BLaER1 treated with 17β-estradiol and CSF1 and Interleukin-3, amounts not matched to agents 10 nM and 100 nM (cell line): ENCODE measurements around the gene DNAH1.
A peak's percentile ranks its signal among the peaks of the same experiment; 100 is the strongest.

Experiments
- H3K27ac ChIP-seq, 11 experiments: shearing (Covaris generic); formaldehyde crosslinking; 2 replicates each; pipeline ENCODE4 v1.8.1; 2022
- H3K27me3 ChIP-seq, 11 experiments: shearing (Covaris generic); formaldehyde crosslinking; 2 replicates each; pipeline ENCODE4 v1.8.1; 2022
- H3K36me3 ChIP-seq, 11 experiments: shearing (Covaris generic); formaldehyde crosslinking; 2 replicates each; pipeline ENCODE4 v1.8.1; 2022
- H3K4me1 ChIP-seq, 10 experiments: shearing (Covaris generic); formaldehyde crosslinking; 2 replicates each; pipeline ENCODE4 v1.8.1; 2022
- H3K4me2 ChIP-seq, 11 experiments: shearing (Covaris generic); formaldehyde crosslinking; 2 replicates each; pipeline ENCODE4 v1.8.1; 2022
- H3K4me3 ChIP-seq, 10 experiments: shearing (Covaris generic); formaldehyde crosslinking; 2 replicates each; pipeline ENCODE4 v1.8.1; 2022
- H3K9ac ChIP-seq, 11 experiments: shearing (Covaris generic); formaldehyde crosslinking; 2 replicates each; pipeline ENCODE4 v1.8.1; 2022
- H3K9me3 ChIP-seq, 11 experiments: shearing (Covaris generic); formaldehyde crosslinking; replicated peaks in 1 of 11; 2 replicates each; pipeline ENCODE4 v1.8.1; 2022
- H4K20me1 ChIP-seq, 11 experiments: shearing (Covaris generic); formaldehyde crosslinking; 2 replicates each; pipeline ENCODE4 v1.8.1; 2022
- Cebpa-rat ChIP-seq, 11 experiments: shearing (Covaris generic); IDR thresholded peaks; 2 replicates each; pipeline ENCODE4 v1.8.1; 2022

DNAH1 gene

DNA sequence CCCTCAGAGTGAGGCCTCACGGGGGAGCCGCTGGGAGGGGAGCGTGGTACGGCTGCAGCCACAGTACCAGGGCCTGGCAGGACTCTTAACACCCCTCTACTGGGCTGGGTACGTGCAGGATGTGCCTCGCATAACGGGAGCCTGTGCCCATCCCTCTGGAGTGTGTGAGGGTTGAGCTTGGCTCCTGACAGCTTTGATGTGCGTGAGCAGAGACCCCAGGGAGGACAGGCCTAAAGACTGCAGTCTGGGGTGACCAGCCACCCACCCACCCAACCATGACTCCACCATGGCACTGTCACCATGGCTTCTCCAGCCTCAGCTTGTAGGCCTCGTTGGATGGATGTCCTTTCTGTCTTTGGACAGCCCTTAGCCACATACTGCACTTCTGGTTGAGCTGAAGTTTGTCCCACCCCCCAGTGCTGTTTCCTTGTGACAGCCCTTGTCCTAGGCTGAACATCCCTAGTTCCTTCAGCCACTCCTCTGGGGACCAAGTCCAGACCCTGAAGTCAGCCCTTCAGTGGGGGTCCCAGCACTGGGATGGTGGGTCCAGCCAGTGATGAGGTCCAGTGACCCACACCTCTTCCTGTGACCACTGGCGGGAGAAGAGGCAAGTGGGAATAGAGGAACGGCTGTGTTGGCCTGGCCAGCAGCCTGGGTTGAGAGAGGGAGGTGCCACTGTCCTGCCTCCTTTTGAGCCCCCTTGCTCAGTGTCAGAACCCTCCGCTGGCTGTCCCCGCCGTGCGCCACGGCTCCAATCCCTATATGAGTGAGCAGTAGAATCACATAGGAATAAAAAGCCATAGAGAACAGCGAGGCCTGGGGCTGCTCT, 22.4 kb upstream of the DNAH1 start:
- TF ChIP-seq Cebpa-rat (IDR thresholded peaks at IDR 0.05) = no peak
- Histone ChIP-seq H4K20me1 (peaks cover 0 to 85% (median 26%) of the 10 kb centered on the region in 11 experiments; a peak in 14 of 22 replicates), H3K36me3 (peaks cover 18 to 61% (median 43%) of the 10 kb centered on the region in 11 experiments), H3K27me3 (no peaks in the 10 kb centered on the region), H3K27ac (no peak overlapping the region; a peak in 1 of 22 replicates), H3K4me1 (peaks cover 41 to 58% (median 52%) of the 10 kb centered on the region in 10 experiments), H3K9ac (peak overlapping the region in 4 of 11 experiments; percentile 15 to 32 (median 25); a peak in 3 of 22 replicates), H3K9me3 (no peaks in the 10 kb centered on the region), H3K4me3 (no peak overlapping the region), H3K4me2 (no peak overlapping the region)

DNA sequence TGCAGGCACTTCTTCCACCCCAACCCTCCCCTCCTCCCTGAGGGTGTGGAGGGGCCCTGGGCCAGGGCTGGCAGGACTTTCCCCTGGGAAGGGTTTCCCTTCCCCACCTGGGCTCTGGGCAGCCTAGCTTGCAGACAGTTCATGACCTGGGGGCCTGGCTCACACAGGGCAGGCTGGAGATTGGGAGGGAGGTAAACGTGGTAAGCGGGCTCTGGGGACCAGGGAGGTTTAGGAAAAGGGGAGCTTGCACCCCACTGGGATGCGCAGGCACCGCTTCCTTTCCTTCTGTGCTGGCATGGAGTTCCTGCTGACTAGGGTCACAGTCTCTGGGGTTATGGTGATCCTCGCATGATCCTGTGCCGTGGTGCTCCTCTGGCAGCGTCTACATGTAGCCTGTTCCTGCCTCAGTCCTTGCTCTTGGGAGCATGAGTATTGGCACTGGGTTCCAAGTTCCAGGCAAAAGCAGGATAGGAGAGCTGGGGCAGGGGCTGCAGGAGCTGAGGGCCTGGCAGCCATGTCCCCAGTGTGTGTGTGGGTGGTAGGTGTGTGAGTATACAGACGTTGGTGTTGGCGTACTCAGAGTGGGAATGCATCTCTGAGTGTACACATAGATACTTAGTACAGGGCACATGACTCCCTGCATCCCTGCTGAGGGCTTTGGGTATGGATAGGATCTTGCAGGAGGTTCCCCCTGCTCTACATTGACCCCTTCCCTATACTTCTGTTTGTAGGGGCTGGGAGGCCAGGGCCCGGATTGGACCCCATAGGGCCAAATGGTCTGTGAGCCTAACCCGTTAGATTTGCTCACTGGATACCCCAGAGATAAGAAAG, 21.6 kb upstream of the DNAH1 start:
- H3K36me3 ChIP-seq = peaks cover 18 to 61% (median 43%) of the 10 kb centered on the region in 11 experiments
- H3K4me2 ChIP-seq = no peak overlapping the region
- no peaks in the 10 kb centered on the region for H3K9me3 ChIP-seq
- H3K4me1 ChIP-seq = peaks cover 38 to 58% (median 52%) of the 10 kb centered on the region in 10 experiments
- TF ChIP-seq Cebpa-rat (IDR thresholded peaks at IDR 0.05) = no peak
- H3K9ac ChIP-seq = peak overlapping the region in 2 of 11 experiments; percentile 15 to 19; a peak in 3 of 22 replicates
- no peak overlapping the region; a peak in 1 of 22 replicates for H3K27ac ChIP-seq
- H4K20me1 ChIP-seq = peaks cover 0 to 90% (median 26%) of the 10 kb centered on the region in 11 experiments; a peak in 14 of 22 replicates
- no peaks in the 10 kb centered on the region for H3K27me3 ChIP-seq
- H3K4me3 ChIP-seq = no peak overlapping the region

DNA sequence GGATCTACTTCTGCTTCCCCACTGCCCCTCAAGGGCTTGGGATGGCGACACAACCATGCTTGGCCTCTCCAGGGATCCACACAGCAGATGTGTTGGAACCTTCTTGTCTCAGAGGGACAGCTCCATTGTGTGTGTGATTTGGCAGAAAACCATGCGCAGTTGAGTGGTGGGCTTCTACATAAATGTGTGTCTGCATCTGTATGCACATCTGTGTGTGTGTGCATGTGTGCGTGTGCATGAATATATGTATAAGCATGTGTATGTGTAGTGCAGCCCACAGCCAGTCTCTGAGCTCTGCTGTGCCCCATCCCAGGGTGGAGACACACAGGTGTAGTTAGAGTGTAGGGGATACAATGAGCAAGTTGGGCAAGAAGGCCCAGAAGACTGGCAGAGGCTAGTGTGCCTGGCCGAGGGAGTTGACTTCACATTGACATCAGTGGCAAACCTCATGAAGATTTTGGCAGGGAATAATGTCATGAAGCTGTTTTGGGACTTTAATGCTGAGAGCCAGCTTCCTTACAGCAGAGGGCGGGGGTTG, 20.4 kb upstream of the DNAH1 start:
- Histone ChIP-seq H3K27me3 (no peaks in the 10 kb centered on the region), H3K4me1 (peaks cover 35 to 55% (median 48%) of the 10 kb centered on the region in 10 experiments), H3K4me2 (no peak overlapping the region), H3K9me3 (no peaks in the 10 kb centered on the region), H4K20me1 (peaks cover 0 to 90% (median 18%) of the 10 kb centered on the region in 11 experiments; a peak in 14 of 22 replicates), H3K9ac (no peak overlapping the region), H3K4me3 (no peak overlapping the region), H3K36me3 (peaks cover 18 to 59% (median 41%) of the 10 kb centered on the region in 11 experiments), H3K27ac (no peak overlapping the region)
- no peak for TF ChIP-seq Cebpa-rat (IDR thresholded peaks at IDR 0.05)

DNA sequence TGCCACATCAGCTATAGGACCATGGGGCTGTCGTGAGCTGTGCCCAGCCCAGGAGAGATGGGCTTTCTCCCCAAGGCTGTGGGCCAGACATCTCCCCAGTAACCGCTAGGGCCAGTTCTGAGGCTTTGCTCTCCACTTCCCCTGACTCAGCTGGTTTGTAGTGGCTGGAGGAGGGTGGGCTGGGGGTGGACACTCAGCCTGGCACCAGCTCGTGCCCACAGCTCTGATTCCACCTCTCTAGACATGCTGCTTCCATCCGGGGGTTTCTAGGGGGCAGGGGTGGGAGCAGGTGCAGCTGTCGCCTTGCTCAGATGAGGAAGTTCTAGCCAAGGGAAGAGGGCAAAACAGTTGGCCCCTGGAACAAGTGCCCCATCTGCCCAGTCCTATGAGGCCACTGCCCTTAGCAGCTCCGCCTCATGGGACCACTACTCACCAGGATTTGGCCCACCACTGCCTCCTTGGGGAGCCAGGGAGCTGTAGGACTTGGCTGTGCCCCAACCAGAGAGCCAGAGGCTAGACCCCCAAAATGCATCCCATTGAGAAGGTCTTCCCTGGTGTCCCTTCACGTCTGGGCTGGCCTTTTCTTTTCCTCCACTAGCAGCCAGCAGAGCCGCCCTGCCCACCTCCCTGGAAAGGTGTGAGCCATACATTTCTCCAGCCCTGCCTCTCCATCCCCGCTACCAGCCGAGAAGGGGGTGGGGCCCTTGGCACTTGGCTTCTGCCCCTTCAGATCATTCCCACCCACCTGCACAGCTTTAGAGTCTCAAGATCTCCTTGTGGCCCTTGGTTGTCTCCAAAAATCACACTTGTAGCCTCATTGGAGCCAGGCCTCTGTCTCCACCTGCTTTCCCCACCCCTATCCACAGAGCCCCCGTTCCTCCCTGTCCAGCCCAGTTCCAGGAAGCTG, 18.6 kb upstream of the DNAH1 start:
- H3K27ac ChIP-seq = no peak overlapping the region
- H3K4me2 ChIP-seq = peak overlapping the region; percentile 29 to 74 (median 57); a peak in 21 of 22 replicates
- H3K4me1 ChIP-seq = peaks cover 35 to 44% (median 37%) of the 10 kb centered on the region in 10 experiments
- H3K27me3 ChIP-seq = no peaks in the 10 kb centered on the region
- no peaks in the 10 kb centered on the region for H3K9me3 ChIP-seq
- no peak overlapping the region for H3K4me3 ChIP-seq
- H3K36me3 ChIP-seq = peaks cover 8 to 41% (median 24%) of the 10 kb centered on the region in 11 experiments
- peak overlapping the region in 4 of 11 experiments; percentile 3 to 24 (median 10); a peak in 2 of 22 replicates for H3K9ac ChIP-seq
- TF ChIP-seq Cebpa-rat (IDR thresholded peaks at IDR 0.05) = no peak
- peaks cover 0 to 72% (median 11%) of the 10 kb centered on the region in 11 experiments; a peak in 12 of 22 replicates for H4K20me1 ChIP-seq

DNA sequence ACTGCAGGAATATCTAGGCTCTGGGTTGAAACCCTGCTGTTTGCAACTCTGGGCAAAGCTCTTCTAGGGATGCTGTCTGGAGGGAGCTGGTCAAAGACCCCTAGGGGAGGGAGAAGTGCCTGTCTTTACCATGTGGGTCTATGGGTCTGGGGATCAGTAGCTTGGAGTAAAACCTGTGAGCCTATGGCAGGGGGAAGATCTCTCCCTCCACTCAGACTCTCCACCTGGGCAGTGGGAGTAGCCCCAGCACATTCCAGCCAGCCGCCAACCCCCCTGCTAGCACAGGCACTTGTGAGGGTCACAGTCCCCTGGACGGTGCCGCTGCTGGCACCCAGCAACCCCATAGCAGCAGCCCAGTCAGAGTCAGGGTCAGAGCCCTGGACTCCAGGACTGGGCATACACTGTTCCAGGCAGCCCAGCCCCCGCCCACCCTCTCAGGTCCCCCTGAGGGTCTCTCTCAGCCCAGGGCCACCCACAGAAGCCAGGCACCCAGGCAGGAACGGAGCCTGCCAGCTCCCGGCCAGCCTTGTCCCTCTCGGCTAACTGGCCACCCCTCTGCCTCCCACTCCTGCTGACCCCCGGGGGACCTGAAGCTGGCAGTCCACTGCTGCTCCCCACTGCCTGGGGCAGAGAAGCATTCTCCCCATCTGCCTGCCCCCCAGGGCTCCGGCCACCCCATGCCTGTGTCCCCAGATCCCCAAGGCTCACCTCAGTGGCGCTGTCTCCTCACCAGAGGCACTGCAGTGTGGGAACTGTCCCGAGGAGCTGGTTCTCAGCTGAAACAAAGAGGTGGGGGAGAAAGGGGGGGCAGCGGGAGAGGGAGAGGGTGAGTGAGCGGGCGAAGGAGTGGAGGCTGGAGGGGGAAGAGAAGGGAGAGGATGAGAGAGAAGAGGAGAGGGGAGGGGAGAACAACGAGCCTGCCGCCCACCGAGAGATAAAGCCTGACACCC, 17.7 kb upstream of the DNAH1 start:
- Histone ChIP-seq H4K20me1 (peaks cover 0 to 64% (median 11%) of the 10 kb centered on the region in 11 experiments; a peak in 11 of 22 replicates), H3K4me3 (no peak overlapping the region), H3K27me3 (no peaks in the 10 kb centered on the region), H3K27ac (peak overlapping the region in 1 of 11 experiments; percentile 4; a peak in 1 of 22 replicates), H3K9me3 (no peaks in the 10 kb centered on the region), H3K36me3 (peaks cover 0 to 32% (median 15%) of the 10 kb centered on the region in 11 experiments; a peak in 19 of 22 replicates), H3K4me2 (peak overlapping the region in 10 of 11 experiments; percentile 35 to 74 (median 60); a peak in 16 of 22 replicates), H3K4me1 (peaks cover 37 to 44% (median 38%) of the 10 kb centered on the region in 10 experiments), H3K9ac (peak overlapping the region in 7 of 11 experiments; percentile 15 to 52 (median 41); a peak in 7 of 22 replicates)
- TF ChIP-seq Cebpa-rat (IDR thresholded peaks at IDR 0.05) = no peak

DNA sequence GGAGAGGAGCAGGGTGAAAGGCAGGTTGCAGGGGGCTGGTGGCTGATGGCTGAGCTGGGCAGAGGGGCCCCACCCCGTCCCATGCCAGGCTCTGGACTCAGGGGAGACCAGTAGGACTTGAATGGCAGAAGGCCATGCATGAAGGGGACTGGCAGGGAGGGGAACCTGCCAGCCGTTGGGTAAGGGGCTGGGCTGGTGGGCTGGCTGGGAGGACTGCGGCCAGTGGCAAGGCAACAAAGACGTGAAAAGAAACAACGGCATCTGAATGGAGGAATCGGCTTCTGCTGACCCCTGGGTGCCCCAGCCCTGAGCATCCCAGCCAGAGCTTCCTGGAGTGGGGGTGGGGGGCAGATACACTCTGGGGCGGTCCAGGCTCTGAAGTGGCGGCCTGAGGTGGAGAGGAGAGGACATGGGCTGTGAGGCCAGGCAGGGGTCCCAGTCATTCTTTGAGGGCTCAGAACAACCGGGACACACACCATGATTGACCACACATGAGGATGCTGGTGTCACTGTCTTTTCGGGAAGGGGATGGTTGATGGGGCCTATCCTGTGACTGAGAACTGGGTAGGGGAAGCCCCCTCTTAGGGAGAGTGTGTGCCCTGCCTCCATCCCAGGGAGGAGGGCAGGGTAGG, 16.8 kb upstream of the DNAH1 start:
- Histone ChIP-seq H3K4me2 (peak overlapping the region; percentile 33 to 74 (median 51); a peak in 18 of 22 replicates), H3K27ac (no peak overlapping the region), H3K27me3 (no peaks in the 10 kb centered on the region)

More for the DNA sequence above, 16.8 kb upstream of the DNAH1 start:
- Histone ChIP-seq H3K4me1 (peaks cover 37 to 44% (median 40%) of the 10 kb centered on the region in 10 experiments), H4K20me1 (peaks cover 0 to 57% (median 11%) of the 10 kb centered on the region in 11 experiments; a peak in 10 of 22 replicates), H3K4me3 (no peak overlapping the region), H3K9me3 (no peaks in the 10 kb centered on the region), H3K9ac (peak overlapping the region in 3 of 11 experiments; percentile 13 to 53 (median 20); a peak in 4 of 22 replicates), H3K36me3 (peaks cover 0 to 30% (median 5%) of the 10 kb centered on the region in 11 experiments; a peak in 11 of 22 replicates)
- TF ChIP-seq Cebpa-rat (IDR thresholded peaks at IDR 0.05) = no peak
